HL-60 (cell line): ENCODE results near the gene PIP5K1B.

Experiments
- DNase-seq, 2 experiments: peaks; one replicate each; pipeline ENCODE4 v3.0.0-alpha.2; 2010 to 2020; ENCODE audit warnings: low read depth in 1 of 2, low spot score in 1 of 2
- H3K27ac ChIP-seq: fragments of 250-450 bp; sonication (Bioruptor Pico); replicated peaks from 2 replicates; pipeline ENCODE4 v1.5.1; 2020; ENCODE audit warnings: mild to moderate bottlenecking, moderate library complexity
- H3K27me3 ChIP-seq: fragments of 250-450 bp; sonication (Bioruptor Pico); 2 replicates; pipeline ENCODE4 v1.5.1; 2021; ENCODE audit warnings: mild to moderate bottlenecking, moderate library complexity; ENCODE audit not compliant: insufficient read depth, poor library complexity, severe bottlenecking
- H3K4me3 ChIP-seq: replicated peaks from 2 replicates; pipeline ENCODE4 v1.5.1; 2011; ENCODE audit warnings: mild to moderate bottlenecking, control low read depth, low read length; ENCODE audit not compliant: insufficient read depth
- CTCF ChIP-seq: IDR thresholded peaks from one replicate; pipeline ENCODE4 v1.5.1; 2011; ENCODE audit warnings: low read length, control low read depth, inconsistent platforms; ENCODE audit not compliant: insufficient read depth
- GABPA ChIP-seq: IDR thresholded peaks from 2 replicates; pipeline ENCODE4 v1.6.1; 2012; ENCODE audit warnings: low read depth
- POLR2AphosphoS5 ChIP-seq: IDR thresholded peaks from 2 replicates; pipeline ENCODE4 v1.6.1; 2012; ENCODE audit warnings: low read depth
- REST ChIP-seq: IDR thresholded peaks from 2 replicates; pipeline ENCODE4 v1.6.1; 2012; ENCODE audit warnings: low read depth; ENCODE audit not compliant: insufficient replicate concordance
- SPI1 ChIP-seq: IDR thresholded peaks from 2 replicates; pipeline ENCODE4 v1.6.1; 2012; ENCODE audit warnings: low read depth, mild to moderate bottlenecking, borderline replicate concordance

The PIP5K1B gene

GRCh38 chr9:68998385-68998784 is 293.3 kb downstream of the PIP5K1B start:
- H3K27me3 ChIP-seq: no peaks in the 10 kb centered on the region
- no peak for DNase-seq
- no peak for TF ChIP-seq REST
- TF ChIP-seq POLR2AphosphoS5: no peak
- no peak for TF ChIP-seq GABPA
- H3K27ac ChIP-seq: no peak overlapping the region
- no peak overlapping the region for H3K4me3 ChIP-seq

GRCh38 chr9:68998812-68999211 is 293.8 kb downstream of the PIP5K1B start:
- no peak overlapping the region for H3K4me3 ChIP-seq
- H3K27ac ChIP-seq: no peak overlapping the region
- TF ChIP-seq GABPA (no peak), REST (no peak), SPI1 (no peak), CTCF (no peak), POLR2AphosphoS5 (no peak)
- no peak for DNase-seq
- no peaks in the 10 kb centered on the region for H3K27me3 ChIP-seq

GRCh38 chr9:68999393-69000105 is 294.5 kb downstream of the PIP5K1B start:
- peak; percentile 47 to 88 for DNase-seq
- TF ChIP-seq REST: no peak
- peak; percentile 87 for TF ChIP-seq CTCF
- H3K27ac ChIP-seq: no peak overlapping the region
- no peak overlapping the region for H3K4me3 ChIP-seq
- H3K27me3 ChIP-seq: no peaks in the 10 kb centered on the region
